GM23338 (cell line): ENCODE measurements around the gene WARS2. TPM values are rescaled to one million over a fixed set of nuclear protein-coding genes. Genes with fewer than 3 reads are reported as not detected.

Experiments used
- ATAC-seq: fragments of 200-7000 bp; cut with Tn5 transposase; 3 replicates; pipeline ENCODE4 v1.9.1; 2020
- DNase-seq: peaks from one replicate; pipeline ENCODE4 v3.0.0-alpha.2; 2015; ENCODE audit warnings: low spot score
- H2AFZ ChIP-seq: fragments of 200-600 bp; sonication (generic); 2 replicates; pipeline ENCODE4 v1.8.0; 2016; ENCODE audit warnings: antibody characterized with exemption, mild to moderate bottlenecking, moderate library complexity
- H3F3A ChIP-seq: fragments of 200-600 bp; sonication (generic); replicated peaks from 2 replicates; pipeline ENCODE4 v1.8.0; 2017; ENCODE audit warnings: antibody characterized with exemption, mixed run types, low read depth
- H3K27ac ChIP-seq: fragments of 200-600 bp; sonication (generic); 2 replicates; pipeline ENCODE4 v1.6.1; 2016; ENCODE audit warnings: low read depth
- H3K27me3 ChIP-seq: fragments of 200-600 bp; sonication (generic); 2 replicates; pipeline ENCODE4 v1.8.0; 2016; ENCODE audit warnings: mild to moderate bottlenecking, mixed run types, moderate library complexity; ENCODE audit not compliant: insufficient read depth
- H3K36me3 ChIP-seq: fragments of 200-600 bp; sonication (generic); 2 replicates; pipeline ENCODE4 v1.8.0; 2016; ENCODE audit warnings: mild to moderate bottlenecking; ENCODE audit not compliant: insufficient read depth
- H3K4me1 ChIP-seq: fragments of 200-600 bp; sonication (generic); 2 replicates; pipeline ENCODE4 v1.8.0; 2016; ENCODE audit warnings: mild to moderate bottlenecking, moderate library complexity; ENCODE audit not compliant: insufficient read depth
- H3K4me2 ChIP-seq: fragments of 200-600 bp; sonication (generic); 2 replicates; pipeline ENCODE4 v1.7.1; 2017; ENCODE audit warnings: mixed run types
- H3K4me3 ChIP-seq: fragments of 200-600 bp; sonication (generic); 2 replicates; pipeline ENCODE4 v1.6.1; 2016; ENCODE audit warnings: mixed run types
- H3K79me2 ChIP-seq: fragments of 200-600 bp; sonication (generic); replicated peaks from 2 replicates; pipeline ENCODE4 v1.8.0; 2017; ENCODE audit warnings: mild to moderate bottlenecking; ENCODE audit not compliant: insufficient read depth
- H3K9me2 ChIP-seq: fragments of 200-600 bp; sonication (generic); 2 replicates; pipeline ENCODE4 v1.8.0; 2017; ENCODE audit not compliant: insufficient read depth
- H4K20me1 ChIP-seq: fragments of 200-600 bp; sonication (generic); replicated peaks from 2 replicates; pipeline ENCODE4 v1.8.0; 2017; ENCODE audit warnings: mild to moderate bottlenecking; ENCODE audit not compliant: insufficient read depth
- H3K27ac Mint-ChIP-seq: 2 replicates; pipeline ENCODE4 v1.8.0; 2020; ENCODE audit warnings: inconsistent platforms, mild to moderate bottlenecking, moderate library complexity, mixed read lengths
- H3K27me3 Mint-ChIP-seq: 3 replicates; pipeline ENCODE4 v1.8.0; 2022; ENCODE audit warnings: low read depth, mild to moderate bottlenecking, moderate library complexity, mixed read lengths, inconsistent platforms; ENCODE audit not compliant: insufficient read depth, poor library complexity
- H3K36me3 Mint-ChIP-seq: 3 replicates; pipeline ENCODE4 v1.8.0; 2021; ENCODE audit warnings: low read depth, mild to moderate bottlenecking, inconsistent platforms, moderate library complexity, mixed read lengths
- H3K4me1 Mint-ChIP-seq: 3 replicates; pipeline ENCODE4 v1.8.0; 2020; ENCODE audit warnings: mild to moderate bottlenecking, inconsistent platforms, mixed read lengths
- H3K4me3 Mint-ChIP-seq: 3 replicates; pipeline ENCODE4 v1.8.0; 2021; ENCODE audit warnings: moderate library complexity, mild to moderate bottlenecking, inconsistent platforms, mixed read lengths
- H3K9me3 Mint-ChIP-seq: 3 replicates; pipeline ENCODE4 v1.8.0; 2020; ENCODE audit warnings: moderate library complexity, mild to moderate bottlenecking, inconsistent platforms, mixed read lengths
- CREB1 ChIP-seq: fragments of 250-450 bp; sonication (Bioruptor Pico); IDR thresholded peaks from 2 replicates; pipeline ENCODE4 v1.5.0; 2020; ENCODE audit warnings: low read depth, mild to moderate bottlenecking, moderate library complexity
- JUNB ChIP-seq: IDR thresholded peaks from one replicate; pipeline ENCODE4 v1.6.1; 2016; ENCODE audit warnings: antibody characterized with exemption; ENCODE audit not compliant: unreplicated experiment
- STAT1 ChIP-seq: IDR thresholded peaks from one replicate; pipeline ENCODE4 v1.6.1; 2016; ENCODE audit warnings: antibody characterized with exemption; ENCODE audit not compliant: unreplicated experiment
- ZNF331 ChIP-seq: fragments of 250-450 bp; sonication (Bioruptor Pico); IDR thresholded peaks from 2 replicates; pipeline ENCODE4 v1.5.0; 2020; ENCODE audit warnings: low read depth, mild to moderate bottlenecking, moderate library complexity
- polyA plus RNA-seq: library from polyadenylated mRNA; unstranded; fragments of >200 nt; fragmentation: Nextera tagmentation; extraction: Ambion mirVana; gene quantifications from 2 replicates; pipeline ENCODE4 v1.2.1, GENCODE V29; 2016
- total RNA-seq: library from RNA; depleted of rRNA; stranded (reverse); fragments of >200 nt; shearing (Covaris generic); gene quantifications from 2 replicates; pipeline ENCODE4 v1.2.3, GENCODE V29; 2014
- TF ChIP-seq, protein P1 (sequence below): fragments of 250-450 bp; sonication (Bioruptor Pico); IDR thresholded peaks from 2 replicates; pipeline ENCODE4 v1.5.0; 2020; ENCODE audit warnings: mild to moderate bottlenecking, moderate library complexity
- TF ChIP-seq, protein P2 (sequence below): IDR thresholded peaks from 2 replicates; pipeline ENCODE4 v1.6.1; 2016; ENCODE audit warnings: antibody characterized with exemption

WARS2 gene
- total and polyA plus RNA-seq, 2 experiments from 2014 or later, result 6.4 to 12.6 TPM

DNA sequence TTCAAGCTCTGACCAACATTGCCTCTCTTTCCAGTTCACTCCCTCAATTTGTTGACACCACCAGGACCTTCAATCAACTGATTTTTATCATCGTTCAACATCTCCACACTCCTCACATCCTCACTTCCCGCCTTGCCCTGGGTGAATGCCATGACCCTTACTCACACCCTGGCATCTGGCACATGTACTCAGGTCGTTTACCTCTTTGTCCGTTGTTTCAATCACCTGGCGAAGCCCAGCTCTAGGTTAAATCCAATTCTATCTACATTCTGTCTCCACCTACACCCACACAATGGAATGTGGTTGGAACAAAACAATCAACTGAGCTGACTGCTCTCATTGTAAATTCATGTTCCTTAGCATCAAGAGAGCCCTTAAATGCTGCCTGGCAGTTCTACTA lies 128.1 kb downstream of the WARS2 start:
- peaks cover 35% of the 10 kb centered on the region for H3K27me3 Mint-ChIP-seq
- H3K9me3 Mint-ChIP-seq, result peaks cover 5% of the 10 kb centered on the region; the same call in 1 of the 3 replicates
- no peak overlapping the region for H3K27ac Mint-ChIP-seq

More for the DNA sequence above, 128.1 kb downstream of the WARS2 start:
- no peaks in the 10 kb centered on the region for H4K20me1 ChIP-seq
- no peaks in the 10 kb centered on the region; the same call in 1 of the 2 replicates for H3K36me3 ChIP-seq
- H2AFZ ChIP-seq, result no peak overlapping the region
- no peak overlapping the region for H3K4me2 ChIP-seq
- peaks cover 13% of the 10 kb centered on the region for H3K4me1 Mint-ChIP-seq
- no peak for ATAC-seq
- DNase-seq, result no peak
- no peak overlapping the region for H3K4me3 Mint-ChIP-seq
- no peak overlapping the region for H3K4me3 ChIP-seq
- peaks cover 38% of the 10 kb centered on the region for H3K27me3 ChIP-seq
- no peak overlapping the region for H3K27ac ChIP-seq
- peaks cover 17% of the 10 kb centered on the region for H3K9me2 ChIP-seq
- 0 out of 2 replicates have a peak, but pooled peaks cover 10% of the 10 kb centered on the region for H3K4me1 ChIP-seq
- H3F3A ChIP-seq, result no peaks in the 10 kb centered on the region
- no peaks in the 10 kb centered on the region for H3K79me2 ChIP-seq
- TF ChIP-seq, protein P1, sequence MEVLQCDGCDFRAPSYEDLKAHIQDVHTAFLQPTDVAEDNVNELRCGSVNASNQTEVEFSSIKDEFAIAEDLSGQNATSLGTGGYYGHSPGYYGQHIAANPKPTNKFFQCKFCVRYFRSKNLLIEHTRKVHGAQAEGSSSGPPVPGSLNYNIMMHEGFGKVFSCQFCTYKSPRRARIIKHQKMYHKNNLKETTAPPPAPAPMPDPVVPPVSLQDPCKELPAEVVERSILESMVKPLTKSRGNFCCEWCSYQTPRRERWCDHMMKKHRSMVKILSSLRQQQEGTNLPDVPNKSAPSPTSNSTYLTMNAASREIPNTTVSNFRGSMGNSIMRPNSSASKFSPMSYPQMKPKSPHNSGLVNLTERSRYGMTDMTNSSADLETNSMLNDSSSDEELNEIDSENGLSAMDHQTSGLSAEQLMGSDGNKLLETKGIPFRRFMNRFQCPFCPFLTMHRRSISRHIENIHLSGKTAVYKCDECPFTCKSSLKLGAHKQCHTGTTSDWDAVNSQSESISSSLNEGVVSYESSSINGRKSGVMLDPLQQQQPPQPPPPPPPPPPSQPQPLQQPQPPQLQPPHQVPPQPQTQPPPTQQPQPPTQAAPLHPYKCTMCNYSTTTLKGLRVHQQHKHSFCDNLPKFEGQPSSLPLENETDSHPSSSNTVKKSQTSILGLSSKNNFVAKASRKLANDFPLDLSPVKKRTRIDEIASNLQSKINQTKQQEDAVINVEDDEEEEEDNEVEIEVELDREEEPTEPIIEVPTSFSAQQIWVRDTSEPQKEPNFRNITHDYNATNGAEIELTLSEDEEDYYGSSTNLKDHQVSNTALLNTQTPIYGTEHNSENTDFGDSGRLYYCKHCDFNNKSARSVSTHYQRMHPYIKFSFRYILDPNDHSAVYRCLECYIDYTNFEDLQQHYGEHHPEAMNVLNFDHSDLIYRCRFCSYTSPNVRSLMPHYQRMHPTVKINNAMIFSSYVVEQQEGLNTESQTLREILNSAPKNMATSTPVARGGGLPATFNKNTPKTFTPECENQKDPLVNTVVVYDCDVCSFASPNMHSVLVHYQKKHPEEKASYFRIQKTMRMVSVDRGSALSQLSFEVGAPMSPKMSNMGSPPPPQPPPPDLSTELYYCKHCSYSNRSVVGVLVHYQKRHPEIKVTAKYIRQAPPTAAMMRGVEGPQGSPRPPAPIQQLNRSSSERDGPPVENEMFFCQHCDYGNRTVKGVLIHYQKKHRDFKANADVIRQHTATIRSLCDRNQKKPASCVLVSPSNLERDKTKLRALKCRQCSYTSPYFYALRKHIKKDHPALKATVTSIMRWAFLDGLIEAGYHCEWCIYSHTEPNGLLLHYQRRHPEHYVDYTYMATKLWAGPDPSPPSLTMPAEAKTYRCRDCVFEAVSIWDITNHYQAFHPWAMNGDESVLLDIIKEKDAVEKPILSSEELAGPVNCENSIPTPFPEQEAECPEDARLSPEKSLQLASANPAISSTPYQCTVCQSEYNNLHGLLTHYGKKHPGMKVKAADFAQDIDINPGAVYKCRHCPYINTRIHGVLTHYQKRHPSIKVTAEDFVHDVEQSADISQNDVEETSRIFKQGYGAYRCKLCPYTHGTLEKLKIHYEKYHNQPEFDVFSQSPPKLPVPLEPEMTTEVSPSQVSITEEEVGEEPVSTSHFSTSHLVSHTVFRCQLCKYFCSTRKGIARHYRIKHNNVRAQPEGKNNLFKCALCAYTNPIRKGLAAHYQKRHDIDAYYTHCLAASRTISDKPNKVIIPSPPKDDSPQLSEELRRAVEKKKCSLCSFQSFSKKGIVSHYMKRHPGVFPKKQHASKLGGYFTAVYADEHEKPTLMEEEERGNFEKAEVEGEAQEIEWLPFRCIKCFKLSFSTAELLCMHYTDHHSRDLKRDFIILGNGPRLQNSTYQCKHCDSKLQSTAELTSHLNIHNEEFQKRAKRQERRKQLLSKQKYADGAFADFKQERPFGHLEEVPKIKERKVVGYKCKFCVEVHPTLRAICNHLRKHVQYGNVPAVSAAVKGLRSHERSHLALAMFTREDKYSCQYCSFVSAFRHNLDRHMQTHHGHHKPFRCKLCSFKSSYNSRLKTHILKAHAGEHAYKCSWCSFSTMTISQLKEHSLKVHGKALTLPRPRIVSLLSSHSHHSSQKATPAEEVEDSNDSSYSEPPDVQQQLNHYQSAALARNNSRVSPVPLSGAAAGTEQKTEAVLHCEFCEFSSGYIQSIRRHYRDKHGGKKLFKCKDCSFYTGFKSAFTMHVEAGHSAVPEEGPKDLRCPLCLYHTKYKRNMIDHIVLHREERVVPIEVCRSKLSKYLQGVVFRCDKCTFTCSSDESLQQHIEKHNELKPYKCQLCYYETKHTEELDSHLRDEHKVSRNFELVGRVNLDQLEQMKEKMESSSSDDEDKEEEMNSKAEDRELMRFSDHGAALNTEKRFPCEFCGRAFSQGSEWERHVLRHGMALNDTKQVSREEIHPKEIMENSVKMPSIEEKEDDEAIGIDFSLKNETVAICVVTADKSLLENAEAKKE, result no peak
- TF ChIP-seq STAT1 (no peak), JUNB (no peak), CREB1 (CRISPR knock-in tag) (no peak), ZNF331 (CRISPR knock-in tag) (no peak)
- TF ChIP-seq, protein P2, sequence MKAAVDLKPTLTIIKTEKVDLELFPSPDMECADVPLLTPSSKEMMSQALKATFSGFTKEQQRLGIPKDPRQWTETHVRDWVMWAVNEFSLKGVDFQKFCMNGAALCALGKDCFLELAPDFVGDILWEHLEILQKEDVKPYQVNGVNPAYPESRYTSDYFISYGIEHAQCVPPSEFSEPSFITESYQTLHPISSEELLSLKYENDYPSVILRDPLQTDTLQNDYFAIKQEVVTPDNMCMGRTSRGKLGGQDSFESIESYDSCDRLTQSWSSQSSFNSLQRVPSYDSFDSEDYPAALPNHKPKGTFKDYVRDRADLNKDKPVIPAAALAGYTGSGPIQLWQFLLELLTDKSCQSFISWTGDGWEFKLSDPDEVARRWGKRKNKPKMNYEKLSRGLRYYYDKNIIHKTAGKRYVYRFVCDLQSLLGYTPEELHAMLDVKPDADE, result no peak
- no peaks in the 10 kb centered on the region; the same call in 2 of the 3 replicates for H3K36me3 Mint-ChIP-seq
